Left renal pelvis (tissue), 4 donors: ENCODE data around the gene CD248. TPM values are rescaled to one million over a fixed set of nuclear protein-coding genes. Genes with fewer than 3 reads are reported as not detected.
A peak's percentile ranks its signal among the peaks of the same experiment; 100 is the strongest.
"Not testable (repeated sequence)": the region's sequence is repeated elsewhere in the genome, so short reads cannot be mapped to it uniquely, and the experiment has no call there.

Source experiments
- DNase-seq, 4 donors: peaks; one replicate each; pipeline ENCODE4 v3.0.0-alpha.2; 2013; ENCODE audit warnings: low read depth in 4 of 4, low spot score in 3 of 4
- polyA plus RNA-seq, 4 donors: library from polyadenylated mRNA; unstranded; fragments of 120-200 nt; gene quantifications; one replicate each; pipeline ENCODE4 v1.2.1, GENCODE V29; 2013; ENCODE audit not compliant: insufficient read length in 4 of 4

The CD248 gene
- polyA plus RNA-seq, 4 donors, result 66.3 to 240 (median 72.3) TPM

- DNase-seq, result no peak
These were observed 2.0 kb downstream of the CD248 start for GRCh38 chr11:66314561-66315497.

GRCh38 chr11:66314186-66314501 lies 2.7 kb downstream of the CD248 start:
- DNase-seq, result no peak

GRCh38 chr11:66313321-66314185 lies 3.3 kb downstream of the CD248 start:
- DNase-seq, result peak in 3 of 4 donors; percentile 60 to 73 (median 67)

- DNase-seq, result peak; percentile 87 to 96 (median 95)
These were observed 4.1 kb downstream of the CD248 start for GRCh38 chr11:66312549-66313320.

DNA sequence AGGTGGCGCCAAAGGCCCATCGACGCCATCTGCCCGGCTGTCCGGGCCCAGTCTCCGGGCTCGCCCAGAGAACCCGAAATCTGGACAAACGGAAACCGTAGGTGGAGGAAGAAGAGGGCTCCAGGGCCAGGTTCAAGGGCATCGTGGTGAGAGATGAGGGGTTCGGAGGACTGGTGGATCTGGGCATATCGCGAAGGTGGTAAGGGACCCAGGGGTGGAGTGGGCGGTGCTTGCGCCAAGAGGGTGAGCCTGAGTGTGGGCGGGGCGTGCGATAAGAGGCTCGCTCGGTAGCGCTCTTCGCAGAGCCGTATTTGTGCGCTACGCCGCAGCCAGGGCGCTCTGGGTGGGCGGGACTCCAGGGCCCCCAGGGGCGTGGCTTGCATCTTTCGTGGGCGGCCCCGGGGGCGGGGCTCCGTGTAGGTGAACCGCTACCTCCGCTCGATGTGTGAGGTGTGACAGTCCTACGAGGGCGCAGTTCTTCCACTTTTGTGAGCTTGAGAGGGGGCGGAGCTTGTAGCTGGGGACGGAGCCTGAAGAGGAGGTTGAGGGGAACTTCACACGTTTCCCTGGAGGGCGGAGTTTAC lies 4.8 kb downstream of the CD248 start:
- peak; percentile 70 to 86 (median 78) for DNase-seq

DNA sequence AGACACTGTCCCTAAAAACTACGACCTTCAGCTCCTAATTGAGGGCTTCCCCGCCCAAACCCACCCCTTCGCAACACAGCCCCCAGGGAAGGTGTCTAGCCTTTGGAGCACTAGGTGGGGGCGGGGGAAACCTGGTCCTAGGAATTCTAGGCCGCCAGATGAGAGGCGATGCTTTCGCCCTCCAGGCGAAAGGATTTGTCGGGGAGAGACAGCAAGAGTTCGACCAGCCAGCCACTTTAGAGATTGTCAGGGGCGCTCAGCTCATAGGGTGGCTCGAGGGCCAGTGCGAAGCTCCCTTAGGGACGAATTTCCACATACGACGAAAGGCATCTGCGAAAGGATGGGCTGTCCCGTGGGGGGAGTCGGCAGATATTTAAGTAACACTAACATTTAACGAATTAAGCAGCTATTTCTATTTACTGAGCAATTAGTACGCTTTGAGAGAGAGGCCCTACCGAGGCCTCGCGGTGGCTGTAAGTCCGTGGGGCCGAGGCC lies 5.3 kb downstream of the CD248 start:
- DNase-seq, result no peak

- DNase-seq, result not testable (repeated sequence)
These were observed 5.9 kb downstream of the CD248 start for GRCh38 chr11:66310803-66311440.

- DNase-seq, result no peak
These were observed 6.5 kb downstream of the CD248 start for GRCh38 chr11:66310324-66310723.

DNA sequence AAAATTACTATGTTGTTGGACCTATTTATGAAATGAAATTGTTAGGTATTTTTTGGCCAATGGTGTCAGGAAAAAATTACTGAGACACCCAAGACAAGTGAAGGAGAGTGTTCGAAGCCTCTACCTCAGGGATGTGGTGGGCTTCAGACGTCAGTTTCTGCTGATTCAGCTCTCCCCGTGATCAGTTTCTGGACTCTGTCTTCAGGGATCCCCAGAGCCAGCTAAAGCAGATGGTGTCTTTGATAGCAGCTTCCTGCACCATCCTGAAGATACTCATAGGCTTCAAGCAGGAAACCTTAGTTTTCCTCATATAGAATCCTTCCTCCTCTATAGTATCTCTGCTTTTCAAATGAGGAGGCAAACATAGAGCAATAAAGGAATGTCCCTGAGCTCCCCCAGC lies 7.4 kb downstream of the CD248 start:
- DNase-seq, result no peak

- DNase-seq, result no peak
These were observed 14.2 kb downstream of the CD248 start for GRCh38 chr11:66302656-66303055.

DNA sequence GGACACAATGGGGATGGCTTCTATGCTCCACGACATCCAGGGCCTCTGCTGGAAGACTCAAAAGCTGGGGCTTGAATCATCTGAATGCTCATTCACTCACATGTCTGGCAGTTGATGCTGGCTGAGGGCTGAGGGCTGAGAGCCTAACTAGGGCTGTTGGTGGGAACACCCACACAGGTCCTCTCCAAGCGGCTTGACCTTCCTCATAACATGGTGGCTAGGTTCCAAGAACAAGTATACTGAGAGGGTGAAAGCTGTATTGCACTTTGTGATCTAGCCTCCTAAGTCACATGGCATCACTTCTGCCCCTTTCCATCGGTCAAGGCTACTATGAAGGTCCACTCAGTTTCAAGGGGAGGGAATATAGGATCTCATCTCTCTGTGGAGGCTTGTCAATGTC lies 17.7 kb downstream of the CD248 start:
- DNase-seq, result no peak

- DNase-seq, result no peak
These were observed 19.2 kb downstream of the CD248 start for GRCh38 chr11:66297610-66298009.

- DNase-seq, result no peak
These were observed 21.9 kb downstream of the CD248 start for GRCh38 chr11:66294626-66295620.

- no peak for DNase-seq
These were observed 22.8 kb downstream of the CD248 start for GRCh38 chr11:66293777-66294625.

- DNase-seq, result no peak
These were observed 23.5 kb downstream of the CD248 start for GRCh38 chr11:66293352-66293751.

DNA sequence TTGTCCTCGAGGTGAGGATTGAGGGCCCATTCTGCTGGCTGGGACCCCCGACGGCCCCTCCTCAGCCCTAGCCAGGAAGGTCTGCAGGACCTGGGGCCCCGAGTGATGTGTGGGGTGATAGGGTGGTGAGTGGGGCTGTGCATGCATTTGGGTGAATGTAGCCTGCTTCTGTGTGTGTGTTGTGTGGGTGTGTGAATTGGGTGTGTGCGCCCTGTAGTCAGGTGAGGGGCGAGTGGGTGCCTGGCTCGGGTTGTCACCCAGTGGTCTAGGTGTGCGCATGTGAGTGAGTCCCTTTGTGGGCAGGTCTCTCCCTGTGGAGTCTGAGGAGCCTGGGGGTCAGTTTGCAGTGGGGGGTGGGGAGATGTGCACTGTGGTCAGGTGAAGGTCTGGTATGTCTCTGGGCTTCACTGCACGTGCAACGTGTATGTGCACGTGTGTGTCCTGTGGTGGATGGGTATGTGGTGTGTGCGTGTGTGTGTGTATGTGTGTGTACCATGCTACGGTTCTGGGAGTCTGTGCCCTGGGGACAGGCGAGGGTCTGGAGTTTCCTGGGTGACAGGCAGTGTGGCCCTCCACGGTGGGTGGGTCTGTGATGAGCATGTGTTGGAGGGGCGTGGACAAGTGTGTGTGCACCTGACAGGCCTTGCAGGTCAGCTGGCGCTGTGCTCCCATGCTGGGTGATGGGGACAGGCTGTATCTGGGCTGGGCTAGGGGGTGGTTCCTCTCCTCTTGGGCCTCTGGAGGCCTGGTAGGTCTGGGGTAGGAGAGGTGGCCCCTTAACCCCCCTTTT lies 24.1 kb downstream of the CD248 start:
- DNase-seq, result no peak
